GM12878 (cell line): ENCODE measurements around the gene DMRTB1. TPM values are rescaled to one million over a fixed set of nuclear protein-coding genes. Genes with fewer than 3 reads are reported as not detected.
A peak's percentile ranks its signal among the peaks of the same experiment; 100 is the strongest.

ENCODE experiments used
- CBX3 ChIP-seq: fragments of 200-600 bp; sonication (generic); IDR thresholded peaks from 2 replicates; pipeline ENCODE4 v1.6.1; 2016; ENCODE audit warnings: low read depth, borderline replicate concordance
- GABPA ChIP-seq: IDR thresholded peaks from 2 replicates; pipeline ENCODE4 v1.6.1; 2014; ENCODE audit warnings: antibody characterized with exemption, low read depth, mild to moderate bottlenecking, inconsistent platforms
- MTA2 ChIP-seq: fragments of 450-650 bp; IDR thresholded peaks from 2 replicates; pipeline ENCODE4 v1.6.1; 2016; ENCODE audit warnings: low read depth, mild to moderate bottlenecking, moderate library complexity
- MTA3 ChIP-seq: IDR thresholded peaks from 2 replicates; pipeline ENCODE4 v1.6.1; 2012; ENCODE audit warnings: low read length, inconsistent platforms, borderline replicate concordance
- MXI1 ChIP-seq: fragments of 150-350 bp; IDR thresholded peaks from 2 replicates; pipeline ENCODE4 v1.6.1; 2011; ENCODE audit warnings: low read depth, mild to moderate bottlenecking, inconsistent platforms, low read length, improper control_type of control experiment
- NFXL1 ChIP-seq: fragments of 450-650 bp; IDR thresholded peaks from 2 replicates; pipeline ENCODE4 v1.6.1; 2017; ENCODE audit warnings: antibody characterized with exemption, mild to moderate bottlenecking, borderline replicate concordance
- NR2C2 ChIP-seq: IDR thresholded peaks from 2 replicates; pipeline ENCODE4 v1.6.1; 2011; ENCODE audit warnings: borderline replicate concordance, low read depth; ENCODE audit not compliant: control insufficient read depth, insufficient read length
- POLR2AphosphoS2 ChIP-seq: IDR thresholded peaks from 2 replicates; pipeline ENCODE4 v1.6.1; 2011; ENCODE audit warnings: low read depth, mild to moderate bottlenecking, low read length, improper control_type of control experiment, moderate library complexity
- SIN3A ChIP-seq: IDR thresholded peaks from 2 replicates; pipeline ENCODE4 v1.6.1; 2012; ENCODE audit warnings: low read depth, low read length, improper control_type of control experiment
- SREBF2 ChIP-seq: IDR thresholded peaks from 2 replicates; pipeline ENCODE4 v1.6.1; 2012; ENCODE audit warnings: mild to moderate bottlenecking, low read length
- TARDBP ChIP-seq: IDR thresholded peaks from 2 replicates; pipeline ENCODE4 v1.6.1; 2016; ENCODE audit warnings: borderline replicate concordance
- polyA plus RNA-seq, 11 experiments: library from polyadenylated mRNA; depleted of rRNA in 4 of 11; unstranded in 6 of 11; stranded (reverse) in 5 of 11; fragments of >200 nt; fragmentation: Nextera tagmentation in 4 of 11; fragmentation: Illumina TruSeq in 1 of 11; extraction: Ambion mirVana in 4 of 11; extraction: Trizol in 1 of 11; gene quantifications; 1 replicate in 1 of 11; 2 replicates in 10 of 11; pipeline versions ENCODE4 v1.2.1 to v1.2.3, GENCODE V29; 2011 to 2016; ENCODE audit warnings: inconsistent platforms in 2 of 11, missing spikeins in 2 of 11, low read depth in 1 of 11
- total RNA-seq, 4 experiments: library from RNA; depleted of rRNA in 3 of 4; stranded (reverse); fragments of >200 nt in 3 of 4; fragmentation: Illumina TruSeq in 1 of 4; extraction: Trizol in 1 of 4; gene quantifications; 2 replicates each; pipeline versions ENCODE4 v1.2.1 to v1.2.3, GENCODE V29; 2013 to 2021
- TF ChIP-seq, protein P1 (sequence below): fragments of 150-350 bp; IDR thresholded peaks from 2 replicates; pipeline ENCODE4 v1.6.1; 2014; ENCODE audit warnings: mild to moderate bottlenecking, low read depth, low read length
- TF ChIP-seq, protein P2 (sequence below): fragments of 450-650 bp; IDR thresholded peaks from 2 replicates; pipeline ENCODE4 v1.6.1; 2017; ENCODE audit warnings: low read depth, mild to moderate bottlenecking, moderate library complexity
- TF ChIP-seq, protein P3 (sequence below): IDR thresholded peaks from 2 replicates; pipeline ENCODE4 v1.6.1; 2012; ENCODE audit warnings: low read length, inconsistent platforms
- TF ChIP-seq, protein P4 (sequence below): IDR thresholded peaks from 2 replicates; pipeline ENCODE4 v1.6.1; 2012; ENCODE audit warnings: improper control_type of control experiment, low read depth, low read length; ENCODE audit not compliant: insufficient replicate concordance
- TF ChIP-seq, protein P5 (sequence below): fragments of 450-650 bp; formaldehyde crosslinking; IDR thresholded peaks from 2 replicates; pipeline ENCODE4 v1.5.0; 2022; ENCODE audit warnings: mild to moderate bottlenecking, missing genetic modification characterization

Gene DMRTB1
- total and polyA plus RNA-seq, 10 of the 15 experiments (the other 5 are each of a cell fraction or from before 2014, with no cell fraction given), result not detected

DNA sequence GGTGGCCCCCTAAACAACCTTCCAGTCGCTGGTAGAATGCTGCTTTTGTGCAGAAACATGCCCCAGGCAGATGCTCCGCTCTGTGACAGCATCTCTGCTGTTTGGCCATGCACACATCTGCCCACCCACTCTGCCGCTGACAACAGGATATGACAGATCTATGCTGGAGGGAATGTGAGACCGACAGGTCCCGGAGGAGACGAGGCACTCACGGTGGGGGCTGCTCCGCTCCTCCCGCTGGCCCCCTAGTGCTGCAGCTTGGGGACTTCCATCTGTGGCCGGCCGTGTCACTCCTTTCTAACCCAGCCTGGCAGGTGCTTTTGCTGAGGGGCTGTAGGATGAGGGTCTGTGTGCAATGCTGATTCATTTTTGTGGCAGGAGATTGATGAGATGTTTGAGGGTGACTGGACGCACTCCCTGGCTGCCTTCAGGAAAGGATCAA lies 49.1 kb upstream of the DMRTB1 start (continued):
- TF ChIP-seq SREBF2 (no peak), TARDBP (no peak), GABPA (no peak), MTA3 (no peak), SIN3A (no peak), POLR2AphosphoS2 (no peak), NR2C2 (no peak), MXI1 (no peak), MTA2 (peak; percentile 62; the same call in 1 of the 2 replicates), CBX3 (no peak), NFXL1 (no peak)
- TF ChIP-seq, protein P1, sequence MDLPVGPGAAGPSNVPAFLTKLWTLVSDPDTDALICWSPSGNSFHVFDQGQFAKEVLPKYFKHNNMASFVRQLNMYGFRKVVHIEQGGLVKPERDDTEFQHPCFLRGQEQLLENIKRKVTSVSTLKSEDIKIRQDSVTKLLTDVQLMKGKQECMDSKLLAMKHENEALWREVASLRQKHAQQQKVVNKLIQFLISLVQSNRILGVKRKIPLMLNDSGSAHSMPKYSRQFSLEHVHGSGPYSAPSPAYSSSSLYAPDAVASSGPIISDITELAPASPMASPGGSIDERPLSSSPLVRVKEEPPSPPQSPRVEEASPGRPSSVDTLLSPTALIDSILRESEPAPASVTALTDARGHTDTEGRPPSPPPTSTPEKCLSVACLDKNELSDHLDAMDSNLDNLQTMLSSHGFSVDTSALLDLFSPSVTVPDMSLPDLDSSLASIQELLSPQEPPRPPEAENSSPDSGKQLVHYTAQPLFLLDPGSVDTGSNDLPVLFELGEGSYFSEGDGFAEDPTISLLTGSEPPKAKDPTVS, result no peak
- TF ChIP-seq, protein P2, sequence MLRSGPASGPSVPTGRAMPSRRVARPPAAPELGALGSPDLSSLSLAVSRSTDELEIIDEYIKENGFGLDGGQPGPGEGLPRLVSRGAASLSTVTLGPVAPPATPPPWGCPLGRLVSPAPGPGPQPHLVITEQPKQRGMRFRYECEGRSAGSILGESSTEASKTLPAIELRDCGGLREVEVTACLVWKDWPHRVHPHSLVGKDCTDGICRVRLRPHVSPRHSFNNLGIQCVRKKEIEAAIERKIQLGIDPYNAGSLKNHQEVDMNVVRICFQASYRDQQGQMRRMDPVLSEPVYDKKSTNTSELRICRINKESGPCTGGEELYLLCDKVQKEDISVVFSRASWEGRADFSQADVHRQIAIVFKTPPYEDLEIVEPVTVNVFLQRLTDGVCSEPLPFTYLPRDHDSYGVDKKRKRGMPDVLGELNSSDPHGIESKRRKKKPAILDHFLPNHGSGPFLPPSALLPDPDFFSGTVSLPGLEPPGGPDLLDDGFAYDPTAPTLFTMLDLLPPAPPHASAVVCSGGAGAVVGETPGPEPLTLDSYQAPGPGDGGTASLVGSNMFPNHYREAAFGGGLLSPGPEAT, result peak; percentile 81
- TF ChIP-seq, protein P3, sequence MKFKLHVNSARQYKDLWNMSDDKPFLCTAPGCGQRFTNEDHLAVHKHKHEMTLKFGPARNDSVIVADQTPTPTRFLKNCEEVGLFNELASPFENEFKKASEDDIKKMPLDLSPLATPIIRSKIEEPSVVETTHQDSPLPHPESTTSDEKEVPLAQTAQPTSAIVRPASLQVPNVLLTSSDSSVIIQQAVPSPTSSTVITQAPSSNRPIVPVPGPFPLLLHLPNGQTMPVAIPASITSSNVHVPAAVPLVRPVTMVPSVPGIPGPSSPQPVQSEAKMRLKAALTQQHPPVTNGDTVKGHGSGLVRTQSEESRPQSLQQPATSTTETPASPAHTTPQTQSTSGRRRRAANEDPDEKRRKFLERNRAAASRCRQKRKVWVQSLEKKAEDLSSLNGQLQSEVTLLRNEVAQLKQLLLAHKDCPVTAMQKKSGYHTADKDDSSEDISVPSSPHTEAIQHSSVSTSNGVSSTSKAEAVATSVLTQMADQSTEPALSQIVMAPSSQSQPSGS, result no peak
- TF ChIP-seq, protein P4, sequence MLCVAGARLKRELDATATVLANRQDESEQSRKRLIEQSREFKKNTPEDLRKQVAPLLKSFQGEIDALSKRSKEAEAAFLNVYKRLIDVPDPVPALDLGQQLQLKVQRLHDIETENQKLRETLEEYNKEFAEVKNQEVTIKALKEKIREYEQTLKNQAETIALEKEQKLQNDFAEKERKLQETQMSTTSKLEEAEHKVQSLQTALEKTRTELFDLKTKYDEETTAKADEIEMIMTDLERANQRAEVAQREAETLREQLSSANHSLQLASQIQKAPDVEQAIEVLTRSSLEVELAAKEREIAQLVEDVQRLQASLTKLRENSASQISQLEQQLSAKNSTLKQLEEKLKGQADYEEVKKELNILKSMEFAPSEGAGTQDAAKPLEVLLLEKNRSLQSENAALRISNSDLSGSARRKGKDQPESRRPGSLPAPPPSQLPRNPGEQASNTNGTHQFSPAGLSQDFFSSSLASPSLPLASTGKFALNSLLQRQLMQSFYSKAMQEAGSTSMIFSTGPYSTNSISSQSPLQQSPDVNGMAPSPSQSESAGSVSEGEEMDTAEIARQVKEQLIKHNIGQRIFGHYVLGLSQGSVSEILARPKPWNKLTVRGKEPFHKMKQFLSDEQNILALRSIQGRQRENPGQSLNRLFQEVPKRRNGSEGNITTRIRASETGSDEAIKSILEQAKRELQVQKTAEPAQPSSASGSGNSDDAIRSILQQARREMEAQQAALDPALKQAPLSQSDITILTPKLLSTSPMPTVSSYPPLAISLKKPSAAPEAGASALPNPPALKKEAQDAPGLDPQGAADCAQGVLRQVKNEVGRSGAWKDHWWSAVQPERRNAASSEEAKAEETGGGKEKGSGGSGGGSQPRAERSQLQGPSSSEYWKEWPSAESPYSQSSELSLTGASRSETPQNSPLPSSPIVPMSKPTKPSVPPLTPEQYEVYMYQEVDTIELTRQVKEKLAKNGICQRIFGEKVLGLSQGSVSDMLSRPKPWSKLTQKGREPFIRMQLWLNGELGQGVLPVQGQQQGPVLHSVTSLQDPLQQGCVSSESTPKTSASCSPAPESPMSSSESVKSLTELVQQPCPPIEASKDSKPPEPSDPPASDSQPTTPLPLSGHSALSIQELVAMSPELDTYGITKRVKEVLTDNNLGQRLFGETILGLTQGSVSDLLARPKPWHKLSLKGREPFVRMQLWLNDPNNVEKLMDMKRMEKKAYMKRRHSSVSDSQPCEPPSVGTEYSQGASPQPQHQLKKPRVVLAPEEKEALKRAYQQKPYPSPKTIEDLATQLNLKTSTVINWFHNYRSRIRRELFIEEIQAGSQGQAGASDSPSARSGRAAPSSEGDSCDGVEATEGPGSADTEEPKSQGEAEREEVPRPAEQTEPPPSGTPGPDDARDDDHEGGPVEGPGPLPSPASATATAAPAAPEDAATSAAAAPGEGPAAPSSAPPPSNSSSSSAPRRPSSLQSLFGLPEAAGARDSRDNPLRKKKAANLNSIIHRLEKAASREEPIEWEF, result no peak
- TF ChIP-seq, protein P5, sequence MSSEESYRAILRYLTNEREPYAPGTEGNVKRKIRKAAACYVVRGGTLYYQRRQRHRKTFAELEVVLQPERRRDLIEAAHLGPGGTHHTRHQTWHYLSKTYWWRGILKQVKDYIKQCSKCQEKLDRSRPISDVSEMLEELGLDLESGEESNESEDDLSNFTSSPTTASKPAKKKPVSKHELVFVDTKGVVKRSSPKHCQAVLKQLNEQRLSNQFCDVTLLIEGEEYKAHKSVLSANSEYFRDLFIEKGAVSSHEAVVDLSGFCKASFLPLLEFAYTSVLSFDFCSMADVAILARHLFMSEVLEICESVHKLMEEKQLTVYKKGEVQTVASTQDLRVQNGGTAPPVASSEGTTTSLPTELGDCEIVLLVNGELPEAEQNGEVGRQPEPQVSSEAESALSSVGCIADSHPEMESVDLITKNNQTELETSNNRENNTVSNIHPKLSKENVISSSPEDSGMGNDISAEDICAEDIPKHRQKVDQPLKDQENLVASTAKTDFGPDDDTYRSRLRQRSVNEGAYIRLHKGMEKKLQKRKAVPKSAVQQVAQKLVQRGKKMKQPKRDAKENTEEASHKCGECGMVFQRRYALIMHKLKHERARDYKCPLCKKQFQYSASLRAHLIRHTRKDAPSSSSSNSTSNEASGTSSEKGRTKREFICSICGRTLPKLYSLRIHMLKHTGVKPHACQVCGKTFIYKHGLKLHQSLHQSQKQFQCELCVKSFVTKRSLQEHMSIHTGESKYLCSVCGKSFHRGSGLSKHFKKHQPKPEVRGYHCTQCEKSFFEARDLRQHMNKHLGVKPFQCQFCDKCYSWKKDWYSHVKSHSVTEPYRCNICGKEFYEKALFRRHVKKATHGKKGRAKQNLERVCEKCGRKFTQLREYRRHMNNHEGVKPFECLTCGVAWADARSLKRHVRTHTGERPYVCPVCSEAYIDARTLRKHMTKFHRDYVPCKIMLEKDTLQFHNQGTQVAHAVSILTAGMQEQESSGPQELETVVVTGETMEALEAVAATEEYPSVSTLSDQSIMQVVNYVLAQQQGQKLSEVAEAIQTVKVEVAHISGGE (CRISPR knock-in tag), result no peak
